Subcutaneous adipose tissue (tissue), 4 donors: ENCODE results near the gene GADD45B. TPM values are rescaled to one million over a fixed set of nuclear protein-coding genes. Genes with fewer than 3 reads are reported as not detected.

ENCODE experiments used
- total RNA-seq, 4 donors: library from RNA; depleted of rRNA; stranded (reverse); fragments of >200 nt; gene quantifications; one replicate each; pipeline ENCODE4 v1.1.0, GENCODE V29; 2016
- TF ChIP-seq, protein P1 (sequence below): fragments of 450-650 bp; IDR thresholded peaks from one replicate; pipeline ENCODE4 v1.5.1; 2016; ENCODE audit warnings: low read depth, mild to moderate bottlenecking, control low read depth, antibody characterized with exemption, moderate library complexity

Gene GADD45B
- total RNA-seq, 4 donors from 2014 or later = 119 to 260 (median 212) TPM

DNA sequence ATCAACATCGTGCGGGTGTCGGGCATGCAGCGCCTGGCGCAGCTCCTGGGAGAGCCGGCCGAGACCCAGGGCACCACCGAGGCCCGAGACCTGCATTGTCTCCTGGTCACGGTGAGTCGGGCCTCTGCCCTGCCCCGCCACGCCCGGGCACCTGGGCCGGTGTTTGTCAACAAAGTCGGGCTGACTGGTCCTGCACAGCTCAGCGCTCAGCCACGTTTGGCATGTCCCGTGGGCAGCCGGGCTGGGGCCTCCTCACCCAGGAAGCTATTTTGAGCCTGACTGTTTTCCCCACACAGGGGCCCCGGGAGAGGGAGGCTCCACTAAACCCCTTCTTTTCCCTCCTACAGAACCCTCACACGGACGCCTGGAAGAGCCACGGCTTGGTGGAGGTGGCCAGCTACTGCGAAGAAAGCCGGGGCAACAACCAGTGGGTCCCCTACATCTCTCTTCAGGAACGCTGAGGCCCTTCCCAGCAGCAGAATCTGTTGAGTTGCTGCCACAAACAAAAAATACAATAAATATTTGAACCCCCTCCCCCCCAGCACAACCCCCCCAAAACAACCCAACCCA is 1.3 kb downstream of the GADD45B start:
- TF ChIP-seq, protein P1, sequence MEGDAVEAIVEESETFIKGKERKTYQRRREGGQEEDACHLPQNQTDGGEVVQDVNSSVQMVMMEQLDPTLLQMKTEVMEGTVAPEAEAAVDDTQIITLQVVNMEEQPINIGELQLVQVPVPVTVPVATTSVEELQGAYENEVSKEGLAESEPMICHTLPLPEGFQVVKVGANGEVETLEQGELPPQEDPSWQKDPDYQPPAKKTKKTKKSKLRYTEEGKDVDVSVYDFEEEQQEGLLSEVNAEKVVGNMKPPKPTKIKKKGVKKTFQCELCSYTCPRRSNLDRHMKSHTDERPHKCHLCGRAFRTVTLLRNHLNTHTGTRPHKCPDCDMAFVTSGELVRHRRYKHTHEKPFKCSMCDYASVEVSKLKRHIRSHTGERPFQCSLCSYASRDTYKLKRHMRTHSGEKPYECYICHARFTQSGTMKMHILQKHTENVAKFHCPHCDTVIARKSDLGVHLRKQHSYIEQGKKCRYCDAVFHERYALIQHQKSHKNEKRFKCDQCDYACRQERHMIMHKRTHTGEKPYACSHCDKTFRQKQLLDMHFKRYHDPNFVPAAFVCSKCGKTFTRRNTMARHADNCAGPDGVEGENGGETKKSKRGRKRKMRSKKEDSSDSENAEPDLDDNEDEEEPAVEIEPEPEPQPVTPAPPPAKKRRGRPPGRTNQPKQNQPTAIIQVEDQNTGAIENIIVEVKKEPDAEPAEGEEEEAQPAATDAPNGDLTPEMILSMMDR = no peak

DNA sequence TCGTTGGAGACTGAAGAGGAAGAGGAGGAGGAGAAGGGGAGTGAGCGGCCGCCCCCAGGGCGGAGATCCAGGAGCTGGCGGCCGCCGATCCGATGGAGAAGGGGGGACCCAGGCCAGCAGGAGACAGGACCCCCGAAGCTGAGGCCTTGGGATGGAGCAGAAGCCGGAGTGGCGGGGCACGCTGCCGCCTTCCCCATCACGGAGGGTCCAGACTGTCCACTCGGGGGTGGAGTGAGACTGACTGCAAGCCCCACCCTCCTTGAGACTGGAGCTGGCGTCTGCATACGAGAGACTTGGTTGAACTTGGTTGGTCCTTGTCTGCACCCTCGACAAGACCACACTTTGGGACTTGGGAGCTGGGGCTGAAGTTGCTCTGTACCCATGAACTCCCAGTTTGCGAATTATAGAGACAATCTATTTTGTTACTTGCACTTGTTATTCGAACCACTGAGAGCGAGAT is 1.8 kb downstream of the GADD45B start:
- TF ChIP-seq, protein P1 = no peak

DNA sequence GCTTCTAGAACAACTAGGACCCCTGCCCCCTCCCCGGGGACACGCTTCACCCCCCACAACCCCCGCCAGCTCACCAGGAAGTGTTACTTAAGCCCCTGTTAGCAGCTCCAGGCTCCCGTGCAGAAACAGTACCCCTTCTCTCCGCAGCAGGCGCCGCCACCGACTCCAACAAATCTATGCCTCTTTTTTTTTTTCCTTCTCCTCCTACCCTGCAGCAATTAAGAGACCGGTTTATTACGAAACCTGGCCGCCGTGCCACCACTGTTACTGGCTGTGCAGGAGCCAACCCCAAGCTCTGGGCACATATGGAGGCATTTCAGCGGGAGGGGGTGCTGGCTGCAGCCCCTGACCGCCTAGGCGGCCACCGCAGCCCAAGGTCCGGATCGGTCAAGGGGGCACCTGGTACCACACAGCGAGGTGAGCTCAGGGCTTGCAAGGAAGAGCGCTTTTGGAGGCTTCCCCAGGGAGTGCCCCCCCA is 2.4 kb downstream of the GADD45B start:
- TF ChIP-seq, protein P1 = no peak

DNA sequence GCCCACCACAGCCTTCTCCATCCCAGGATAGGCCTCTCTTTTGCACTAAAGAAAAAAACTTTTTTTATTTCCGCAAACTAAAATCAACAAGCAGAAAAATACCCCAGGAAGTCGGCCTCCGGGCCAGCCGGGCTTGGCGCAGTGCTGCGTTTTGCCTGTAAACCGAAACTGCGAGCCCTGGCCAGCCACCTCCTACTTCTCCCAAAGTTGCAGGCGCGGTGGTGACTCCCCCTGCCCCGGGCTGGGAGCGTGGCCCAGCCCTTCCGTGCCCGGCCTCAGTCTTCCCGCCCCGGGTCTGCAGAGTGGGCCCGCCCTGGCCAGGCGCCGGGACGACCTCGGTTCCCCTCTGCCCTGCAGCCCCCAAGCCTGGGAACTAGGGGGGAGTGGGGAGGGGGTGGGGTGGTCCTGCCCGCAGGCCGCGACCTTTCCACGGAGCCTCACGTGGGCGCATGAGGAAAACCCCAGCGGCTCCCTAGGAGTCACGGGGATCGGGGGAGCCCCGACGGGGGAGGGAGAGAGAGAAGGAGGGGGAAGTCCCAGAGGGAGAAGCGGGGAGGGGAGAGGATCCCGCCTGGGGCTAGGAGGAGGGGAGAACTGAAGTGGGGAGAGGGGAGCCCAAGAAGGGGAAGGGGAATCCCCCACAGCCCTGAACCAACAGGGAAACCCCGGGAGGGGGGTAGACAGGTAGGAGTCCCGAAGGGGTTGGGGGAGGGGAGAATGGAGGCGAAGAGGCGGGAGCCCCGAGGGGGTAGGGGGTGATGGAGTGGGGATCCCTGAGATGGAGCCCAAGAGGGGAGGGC is 3.0 kb downstream of the GADD45B start:
- TF ChIP-seq, protein P1 = no peak

DNA sequence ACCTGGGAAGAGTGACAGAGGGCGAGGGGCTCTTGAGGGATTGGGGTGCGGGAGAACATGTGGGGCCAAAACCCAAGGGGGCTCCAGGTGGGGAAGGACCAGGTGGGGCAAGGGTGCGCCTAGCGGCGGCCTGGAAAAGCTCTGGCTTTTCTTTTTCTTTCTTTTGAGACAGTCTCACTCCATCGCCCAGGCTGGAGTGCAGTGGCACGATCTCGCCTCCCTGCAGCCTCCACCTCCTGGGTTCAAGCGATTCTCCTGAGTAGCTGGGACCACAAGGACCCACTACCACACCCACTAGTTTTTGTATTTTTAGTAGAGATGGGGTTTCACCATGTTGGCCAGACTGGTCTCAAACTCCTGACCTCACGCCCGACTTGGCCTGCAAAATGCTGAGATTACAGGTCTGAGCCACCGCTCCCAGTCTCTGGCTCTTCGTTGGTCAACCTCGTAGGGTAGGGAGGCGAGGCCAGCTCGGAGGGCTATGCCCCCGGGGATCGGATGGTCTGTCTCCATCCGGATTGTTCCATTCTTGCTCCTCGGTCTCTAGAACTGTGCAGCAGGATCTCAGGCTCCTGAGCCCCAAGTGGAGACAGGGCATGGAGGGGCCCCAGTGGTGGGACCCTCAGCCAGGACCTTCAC is 3.7 kb downstream of the GADD45B start:
- TF ChIP-seq, protein P1 = no peak

DNA sequence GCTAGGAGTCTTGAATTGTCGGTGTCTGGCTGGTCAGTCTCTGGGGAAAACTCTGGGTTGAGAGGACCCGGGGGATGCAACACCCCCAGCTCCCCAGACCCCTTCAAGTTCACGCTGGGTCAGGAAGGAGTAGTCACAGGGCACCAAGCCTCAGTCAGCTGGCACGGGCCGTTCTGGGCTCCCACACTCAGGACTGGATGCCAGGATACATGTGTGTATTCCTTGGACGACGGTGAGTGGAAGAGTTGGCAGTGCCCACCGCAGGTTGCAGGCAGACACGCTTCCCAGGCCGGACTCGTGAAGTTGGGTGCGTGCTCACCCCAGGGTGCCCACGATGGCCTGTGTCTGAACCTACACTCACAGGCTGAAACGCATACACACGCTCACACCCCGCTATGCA is 5.5 kb downstream of the GADD45B start:
- TF ChIP-seq, protein P1 = no peak
